ENCODE results near the gene ZGPAT.

Gene ZGPAT

GRCh38 chr20:63679799-63680305 lies 28.0 kb upstream of the ZGPAT start:
- DNase-seq, result no peak

- no peak for DNase-seq
Observed at GRCh38 chr20:63680427-63680826, 27.4 kb upstream of the ZGPAT start.

- no peak for DNase-seq
Observed at GRCh38 chr20:63680857-63681608, 26.8 kb upstream of the ZGPAT start.

GRCh38 chr20:63681609-63682142 lies 26.2 kb upstream of the ZGPAT start:
- no peak for DNase-seq

- DNase-seq, result no peak
Observed at GRCh38 chr20:63682384-63683139, 25.3 kb upstream of the ZGPAT start.

GRCh38 chr20:63685269-63686026 lies 22.4 kb upstream of the ZGPAT start:
- DNase-seq, result no peak

- no peak for DNase-seq
Observed at GRCh38 chr20:63686094-63686491, 21.7 kb upstream of the ZGPAT start.

- peak; percentile 60 to 66 for DNase-seq
Observed at GRCh38 chr20:63686492-63687321, 21.1 kb upstream of the ZGPAT start.

GRCh38 chr20:63687419-63688178 lies 20.2 kb upstream of the ZGPAT start:
- DNase-seq, result no peak

GRCh38 chr20:63688228-63689045 lies 19.4 kb upstream of the ZGPAT start:
- no peak for DNase-seq

- no peak for DNase-seq
Observed at GRCh38 chr20:63689046-63690002, 18.5 kb upstream of the ZGPAT start.

- no peak for DNase-seq
Observed at GRCh38 chr20:63690003-63690897, 17.6 kb upstream of the ZGPAT start.

- DNase-seq, result no peak
Observed at GRCh38 chr20:63690898-63691710, 16.7 kb upstream of the ZGPAT start.

- no peak for DNase-seq
Observed at GRCh38 chr20:63691711-63692435, 16.0 kb upstream of the ZGPAT start.

- no peak for DNase-seq
Observed at GRCh38 chr20:63692436-63693082, 15.3 kb upstream of the ZGPAT start.

Data from activated T-cell treated with anti-CD3 and anti-CD28 coated beads, Interleukin-2, amount 50 U/mL, for 48 hours (primary cell).